NOMO-1 (cell line): ENCODE results near the gene ASTN2.
A peak's percentile ranks its signal among the peaks of the same experiment; 100 is the strongest.

Experiments
- DNase-seq, 2 experiments: peaks; one replicate each; lab custom pipeline; 2025; ENCODE audit not compliant: unreplicated experiment in 2 of 2; lab: John Stamatoyannopoulos, UW

ASTN2 gene

DNA sequence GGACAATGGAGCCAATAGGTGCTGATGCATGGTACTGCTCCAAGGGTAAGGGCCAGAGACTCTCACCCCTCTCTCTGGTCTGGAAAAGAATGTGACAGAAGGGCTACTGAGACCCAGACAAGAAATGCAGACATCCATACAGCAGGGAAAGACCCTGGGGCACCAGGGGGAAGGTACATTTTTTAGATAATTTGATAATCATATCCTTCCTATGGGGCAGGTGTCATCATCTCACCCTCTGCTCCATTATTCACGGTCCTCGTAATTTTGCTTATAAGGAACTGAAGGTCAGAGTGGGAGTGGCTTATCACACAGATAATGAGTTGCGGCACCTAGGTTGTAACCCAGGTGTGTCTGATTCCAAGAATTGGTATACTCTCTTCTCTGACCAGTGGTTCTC, 637.7 kb downstream of the ASTN2 start:
- DNase-seq, result no peak

DNA sequence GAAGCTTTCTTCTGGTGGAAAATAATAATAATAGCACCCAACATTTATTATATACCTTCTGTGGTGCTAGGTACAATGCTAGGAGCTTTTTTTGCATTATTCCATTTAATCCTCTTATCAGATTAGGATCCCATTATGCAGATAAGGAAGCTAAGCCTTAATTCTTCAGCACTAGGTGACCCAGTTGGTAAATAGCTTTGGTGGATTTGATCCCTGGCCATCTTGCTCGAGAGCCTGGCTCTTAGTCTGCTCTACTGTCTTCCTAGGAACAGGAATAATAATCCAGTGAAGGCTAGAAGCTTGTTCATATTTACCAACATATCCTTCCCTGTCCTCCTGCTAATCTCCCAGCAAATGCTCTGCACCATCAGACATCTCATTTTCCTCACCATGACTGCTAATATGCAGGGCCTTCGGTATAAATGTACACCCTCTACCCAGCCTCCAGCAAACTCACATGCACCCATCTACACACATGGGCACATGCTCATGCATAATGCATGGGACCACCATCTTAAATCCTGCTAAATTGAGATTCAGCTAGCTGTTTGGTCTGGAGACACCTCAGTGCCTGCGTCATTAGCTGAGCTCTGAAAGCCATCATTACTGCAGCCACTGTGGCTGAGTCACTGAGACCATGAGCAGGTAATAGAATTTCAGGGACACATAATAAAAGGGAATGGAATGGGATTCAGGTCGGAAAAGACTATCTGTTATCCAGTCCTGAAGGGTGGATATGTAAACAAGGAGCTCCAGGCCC, 640.3 kb downstream of the ASTN2 start:
- DNase-seq, result no peak

DNA sequence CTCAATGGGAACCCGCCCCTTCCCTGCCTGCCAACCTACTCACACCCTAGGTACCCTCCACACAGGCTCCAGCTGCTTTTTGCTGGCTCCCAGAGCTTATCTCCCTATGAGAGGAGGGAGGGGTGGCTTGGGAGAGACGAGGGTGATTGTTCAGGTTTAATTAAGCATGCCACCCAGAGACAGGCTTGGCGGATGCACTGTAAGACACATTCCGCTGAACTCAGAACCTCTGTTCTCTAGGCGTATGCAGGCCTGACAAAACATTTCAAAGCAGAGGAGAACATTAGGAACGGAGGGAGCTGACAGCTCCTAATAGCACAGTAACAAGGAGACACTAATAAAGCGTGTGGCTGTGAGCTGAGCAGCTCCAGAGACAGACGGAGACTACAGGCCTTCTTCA, 647.6 kb downstream of the ASTN2 start:
- DNase-seq, result no peak

DNA sequence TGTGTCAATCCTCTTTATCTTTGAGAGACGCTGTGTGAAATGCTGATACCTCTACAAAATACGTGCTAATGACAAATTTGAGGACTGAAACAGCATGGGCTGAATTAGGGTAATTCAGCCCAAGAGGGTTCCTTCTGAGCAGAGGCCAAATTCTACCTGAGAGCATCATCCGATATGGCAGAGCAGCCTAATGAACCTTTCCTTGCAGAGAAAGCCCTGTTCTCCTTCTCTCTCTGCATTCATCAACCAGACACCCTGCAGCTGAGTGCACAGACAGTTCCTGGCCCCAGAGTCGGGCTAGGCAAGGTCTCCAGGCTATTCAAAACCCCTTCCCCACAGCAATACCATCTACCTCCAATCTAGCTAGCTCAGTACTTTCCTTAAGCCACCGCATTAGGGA, 649.8 kb downstream of the ASTN2 start:
- DNase-seq, result no peak

DNA sequence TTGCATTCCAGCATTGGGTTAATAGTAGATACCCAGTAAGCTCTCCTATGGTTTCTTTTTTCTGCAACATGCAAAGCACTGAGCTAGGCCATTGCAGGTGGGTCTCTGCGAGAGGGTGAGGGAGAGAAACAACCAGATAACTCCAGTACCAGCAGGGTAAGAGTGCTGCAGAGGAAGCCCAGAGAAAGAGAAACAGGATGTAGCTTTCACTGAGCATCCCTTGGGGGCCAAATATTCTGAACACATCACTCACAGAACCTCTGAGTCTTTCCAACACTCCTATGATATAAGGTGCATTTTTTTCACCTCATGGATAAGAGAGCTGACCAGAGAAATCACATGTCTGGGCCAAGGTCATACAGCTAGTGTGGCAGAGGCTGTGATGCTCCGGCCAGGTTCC, 651.1 kb downstream of the ASTN2 start:
- DNase-seq, result no peak

DNA sequence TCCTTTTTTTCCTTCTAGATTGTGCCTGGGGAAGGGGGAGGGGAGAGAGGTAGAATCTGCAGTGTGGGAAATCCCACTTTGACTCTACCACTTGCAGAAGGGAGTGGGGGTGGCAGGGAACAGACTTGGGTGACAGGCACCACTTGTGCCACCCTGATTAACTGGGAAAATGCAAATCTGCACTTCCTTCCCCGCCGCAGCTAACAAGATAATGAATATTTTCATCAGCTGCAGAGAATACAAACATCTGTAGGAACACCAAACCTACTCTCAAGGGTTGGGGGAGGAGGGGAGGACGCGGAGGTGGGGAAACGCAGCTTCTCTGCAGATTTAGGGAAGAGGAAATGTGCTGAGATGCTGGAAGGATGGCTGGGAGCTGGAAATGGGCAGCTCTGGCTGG, 654.2 kb downstream of the ASTN2 start:
- DNase-seq, result no peak

DNA sequence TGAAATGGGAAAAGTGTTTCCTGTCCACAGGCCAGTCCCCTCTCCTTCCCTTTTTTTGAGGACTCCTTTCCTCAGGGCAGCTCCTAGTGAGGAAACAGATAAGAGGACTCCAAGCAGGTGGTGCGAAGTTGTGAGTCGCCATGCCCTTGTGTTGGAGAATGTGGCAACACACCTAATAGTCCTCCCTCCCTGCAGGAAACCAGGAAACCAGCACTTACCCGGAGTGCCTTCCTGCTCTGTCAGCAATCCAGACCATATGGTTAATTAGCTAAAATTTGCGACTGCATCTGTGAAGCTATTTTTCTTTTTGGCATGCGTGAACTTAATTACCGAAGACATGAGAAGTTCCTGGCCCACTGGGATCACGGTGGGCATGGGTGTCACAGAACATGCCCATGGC, 657.8 kb downstream of the ASTN2 start:
- no peak for DNase-seq

DNA sequence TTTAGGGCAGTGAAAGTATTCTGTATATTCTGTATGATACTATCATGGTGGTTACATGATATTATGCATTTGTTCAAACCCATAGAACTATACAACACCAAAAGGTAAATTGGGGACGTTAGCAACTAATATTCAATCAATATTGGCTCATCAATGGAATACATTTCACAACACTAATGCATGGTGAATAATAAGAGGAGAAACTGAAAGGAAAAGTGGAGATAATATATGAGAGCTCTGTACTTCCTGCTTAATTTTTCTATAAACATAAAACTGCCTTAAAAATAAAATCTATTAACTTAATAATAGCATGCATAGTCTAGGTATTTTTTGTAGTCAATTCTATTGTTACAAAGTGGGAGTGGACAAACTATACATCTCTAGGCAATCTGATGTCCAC, 661.5 kb downstream of the ASTN2 start:
- no peak for DNase-seq

DNA sequence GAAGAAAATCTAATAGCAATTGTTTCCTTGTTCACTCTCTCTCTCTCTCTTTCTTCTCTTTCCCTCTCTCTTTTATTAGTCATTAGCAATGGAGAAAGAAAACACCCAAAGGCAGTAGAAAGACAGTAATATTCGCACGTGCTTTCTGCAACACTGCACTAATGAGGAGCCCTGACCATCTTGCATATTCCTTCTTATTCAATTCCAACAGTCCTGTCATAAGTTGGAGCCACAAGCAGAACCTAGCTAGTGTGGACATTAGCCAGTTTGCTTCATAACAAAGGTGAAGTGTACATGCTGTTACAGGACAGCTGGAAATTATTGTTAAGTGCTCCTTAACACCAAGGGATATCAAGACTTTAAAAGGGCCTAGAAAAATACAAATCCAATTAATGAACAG, 664.3 kb downstream of the ASTN2 start:
- no peak for DNase-seq

DNA sequence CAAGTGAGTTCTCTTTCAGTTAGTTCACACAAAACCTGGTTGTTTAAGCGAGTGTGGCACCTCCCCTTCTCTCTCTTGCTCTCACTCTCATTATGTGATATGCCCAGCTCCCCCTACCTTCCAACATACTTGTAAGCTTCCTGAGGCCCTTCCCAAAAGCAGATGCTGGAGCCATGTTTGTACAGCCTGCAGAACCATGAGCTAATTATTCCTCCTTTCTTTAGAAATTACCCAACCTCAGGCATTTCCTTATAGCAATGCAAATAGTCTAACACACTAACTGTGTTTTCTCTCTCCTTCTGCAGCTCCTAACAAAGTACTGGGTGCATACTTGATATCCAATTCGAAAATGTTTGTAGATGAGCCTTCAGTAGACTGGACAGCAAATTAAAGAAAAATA, 665.1 kb downstream of the ASTN2 start:
- no peak for DNase-seq

DNA sequence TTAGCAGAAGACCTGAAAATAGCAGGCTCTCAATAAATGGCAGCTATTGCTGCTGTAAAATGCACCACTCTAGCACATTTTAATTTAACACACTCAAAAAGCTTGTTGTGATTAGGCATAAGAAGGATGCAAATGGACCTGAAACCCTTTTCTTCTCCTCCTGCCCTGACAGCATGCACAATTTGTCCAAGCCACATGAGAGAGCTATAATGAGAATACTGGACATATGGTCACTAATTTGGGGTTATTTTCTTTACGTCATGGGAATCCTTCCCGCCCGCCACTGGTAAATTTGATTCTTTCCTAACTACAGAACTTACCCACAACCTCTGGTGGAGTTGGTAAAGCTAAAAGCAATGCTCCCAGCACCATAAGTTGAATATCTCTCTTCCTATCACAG, 665.7 kb downstream of the ASTN2 start:
- no peak for DNase-seq

DNA sequence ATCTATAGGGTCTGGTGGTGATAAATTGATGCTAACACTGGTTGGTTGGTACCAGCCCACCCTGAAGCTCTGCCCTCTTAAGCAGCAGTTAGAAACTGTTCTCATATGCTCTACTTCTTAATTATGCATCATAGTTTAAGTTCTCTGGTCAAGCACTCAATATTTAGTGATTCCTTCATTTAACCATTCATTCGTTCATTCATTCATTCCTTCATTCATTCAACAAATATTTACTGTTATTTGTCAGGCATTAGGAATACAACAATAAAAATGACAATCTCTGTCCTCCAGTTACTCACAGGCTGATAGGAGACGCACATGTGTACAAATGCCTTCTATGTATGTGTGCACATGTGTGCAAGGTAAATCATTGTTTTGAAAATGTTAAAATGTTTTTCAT, 673.1 kb downstream of the ASTN2 start:
- no peak for DNase-seq

DNA sequence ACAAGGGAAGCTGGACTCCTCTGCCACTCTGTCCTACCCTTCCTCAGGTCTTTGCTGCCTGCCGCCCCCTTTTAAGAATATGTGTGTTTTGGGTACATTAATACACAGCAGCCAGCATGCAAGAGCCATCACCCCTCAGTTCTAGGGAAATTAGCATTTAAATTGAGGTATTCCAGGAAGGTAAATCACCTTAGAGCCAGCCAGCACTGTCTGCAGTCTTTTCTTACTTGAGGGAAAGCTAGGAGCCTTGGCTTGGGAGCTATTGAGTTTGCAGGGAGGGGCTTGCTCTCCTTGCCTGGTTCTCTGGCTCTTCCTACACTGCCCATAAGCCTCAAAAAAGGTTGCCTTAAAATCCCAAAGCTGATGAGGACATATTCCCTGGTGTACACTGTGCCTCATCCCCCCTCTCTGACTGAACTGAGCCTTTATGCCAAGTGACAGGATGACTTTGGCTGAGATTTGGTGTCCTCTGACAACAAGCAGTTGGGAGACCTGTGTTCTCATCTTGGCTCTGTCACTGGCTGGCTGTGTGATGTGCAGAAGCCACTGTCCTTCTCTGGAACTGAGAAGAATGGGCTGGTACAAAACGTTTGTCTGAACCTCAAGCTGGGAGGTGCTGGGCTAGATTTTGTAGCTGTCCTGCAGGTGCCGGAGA, 673.6 kb downstream of the ASTN2 start:
- DNase-seq, result no peak

DNA sequence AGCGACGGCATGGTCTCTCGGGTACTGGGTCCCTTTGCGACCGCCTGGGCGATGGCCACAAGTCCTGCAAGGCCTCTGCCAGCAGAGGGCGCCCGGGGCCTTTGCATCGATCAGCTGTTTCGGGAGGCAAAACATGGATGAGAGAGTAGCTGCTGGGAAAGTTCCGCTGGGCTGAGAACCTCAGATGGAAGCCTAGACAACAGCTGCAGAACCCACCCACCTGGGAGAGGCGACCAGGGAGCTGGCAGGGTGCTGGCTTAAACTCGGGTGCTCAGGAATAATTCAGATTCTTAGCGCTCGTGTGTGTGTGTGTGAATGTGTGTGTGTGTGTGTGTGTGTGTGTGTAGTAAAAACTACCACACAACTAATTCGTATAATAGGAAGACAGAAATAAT, 677.7 kb downstream of the ASTN2 start:
- DNase-seq, result peak; percentile 13 to 33

DNA sequence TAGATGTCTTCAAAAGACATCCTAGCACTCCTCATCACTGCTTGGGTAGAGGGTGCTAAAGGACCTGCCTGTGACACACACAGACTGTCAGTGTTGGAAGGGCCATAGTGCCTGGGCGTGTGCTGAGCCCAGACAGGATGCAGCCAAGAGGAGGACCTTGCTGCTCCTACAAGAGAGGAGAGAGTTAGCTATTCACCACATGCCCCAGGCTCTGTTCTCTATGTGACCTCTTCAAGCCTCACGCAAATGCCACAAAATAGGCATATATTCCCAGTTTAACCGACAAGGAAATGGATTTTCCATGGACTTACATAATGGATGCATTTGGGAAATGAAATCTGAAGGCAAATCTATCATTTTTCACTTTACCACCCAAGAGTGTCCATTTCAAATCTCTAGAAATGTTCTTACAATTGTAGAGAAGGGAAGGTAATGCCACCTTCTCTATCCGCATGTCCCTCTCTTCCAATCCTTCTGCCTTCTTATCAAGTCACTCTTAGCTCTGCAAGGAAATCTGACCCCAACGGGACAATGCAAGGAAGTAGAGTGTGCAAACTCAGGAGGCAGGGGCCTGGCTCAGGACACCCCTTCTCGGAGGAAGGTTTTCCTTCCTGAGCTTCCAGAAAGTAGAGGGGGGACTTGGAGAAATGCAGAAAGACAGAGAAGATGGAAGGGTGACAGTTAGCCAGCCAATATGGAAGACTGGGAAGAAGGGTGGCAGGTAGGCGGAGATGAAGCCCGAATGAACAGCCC, 678.3 kb downstream of the ASTN2 start:
- no peak for DNase-seq

DNA sequence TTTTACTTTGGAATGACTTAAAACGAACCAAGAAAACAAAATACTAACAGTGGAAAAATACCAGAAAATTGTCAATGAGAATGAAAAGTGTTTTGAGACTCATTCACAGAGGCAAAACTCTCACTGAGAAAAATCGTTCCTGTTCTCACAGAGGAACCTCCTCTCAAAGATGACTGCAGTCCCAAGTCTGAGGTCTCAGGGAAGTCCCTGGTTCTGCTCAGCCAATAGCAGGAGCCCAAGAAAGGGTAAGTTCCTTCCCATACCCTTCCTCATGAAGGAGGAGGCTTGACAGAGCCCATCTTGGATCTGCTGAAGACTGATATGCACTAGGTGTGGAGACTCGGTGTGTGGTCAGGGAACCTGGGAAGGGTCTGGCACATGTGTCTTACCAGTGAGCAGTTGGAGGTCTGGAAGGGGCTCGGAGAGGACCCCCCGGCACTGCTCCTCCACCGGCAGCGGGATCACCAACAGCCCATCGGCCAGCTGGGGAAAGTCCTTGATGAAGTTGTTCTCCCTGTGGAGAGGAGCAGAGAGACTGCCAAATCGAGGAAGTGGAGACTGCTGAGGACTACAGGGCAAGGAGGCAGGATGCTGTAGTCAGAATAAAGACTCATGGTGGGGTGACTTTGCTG, 681.7 kb downstream of the ASTN2 start:
- no peak for DNase-seq

DNA sequence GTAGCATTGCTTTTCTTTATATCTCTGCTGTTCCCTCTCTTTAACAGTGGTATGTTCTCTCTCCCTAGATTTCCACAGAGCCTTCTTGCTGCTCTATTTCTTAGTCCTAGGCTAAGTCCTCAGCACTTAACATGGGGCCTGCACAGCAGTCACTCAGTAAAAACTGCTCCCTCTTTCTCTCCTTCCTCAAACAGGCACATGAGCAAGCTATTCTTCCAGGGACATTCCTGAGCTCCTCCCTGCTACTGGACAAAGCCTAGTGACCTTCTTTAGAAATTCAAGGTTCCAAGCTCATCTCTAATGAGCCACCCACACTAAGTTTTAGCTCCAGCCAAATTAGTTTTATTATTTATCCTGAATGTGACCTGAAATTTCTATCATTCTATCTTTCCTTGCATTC, 688.3 kb downstream of the ASTN2 start:
- DNase-seq, result no peak

DNA sequence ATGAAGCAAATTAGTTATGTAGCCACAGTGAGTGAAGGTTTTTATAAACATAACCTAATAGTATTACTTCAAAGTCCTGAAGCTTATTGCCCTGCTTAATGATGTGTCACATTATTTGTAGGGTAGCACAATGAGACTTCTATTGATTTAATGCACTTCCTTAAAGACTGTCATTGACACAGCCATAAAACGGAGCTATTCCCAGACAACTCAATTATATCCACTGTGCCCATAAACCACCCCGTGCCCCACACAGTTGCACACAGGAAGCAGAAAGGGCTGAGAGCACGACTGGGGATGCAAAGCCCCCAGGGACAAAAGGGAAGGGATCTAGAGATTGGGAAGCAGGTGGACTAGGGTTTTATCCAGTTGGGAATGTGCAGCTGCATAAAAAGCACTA, 690.7 kb downstream of the ASTN2 start:
- DNase-seq, result no peak

DNA sequence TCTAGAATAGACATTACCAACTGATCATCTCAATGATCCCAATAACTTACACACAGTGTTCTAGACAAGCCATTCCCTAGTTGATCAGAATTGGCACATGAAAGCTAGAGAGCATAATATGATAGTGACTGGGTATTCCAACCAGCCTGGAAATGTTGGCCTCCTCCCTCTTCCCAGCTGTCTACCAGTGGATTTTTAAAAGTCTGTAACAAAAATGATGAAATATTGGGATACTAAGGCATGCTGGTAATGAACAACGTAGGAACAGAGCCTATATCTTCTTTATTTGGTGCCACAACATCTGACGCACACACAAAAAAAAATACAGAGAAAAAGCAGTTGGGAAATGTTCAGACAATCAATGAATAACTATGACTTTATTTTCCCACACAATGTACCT, 692.9 kb downstream of the ASTN2 start:
- no peak for DNase-seq

DNA sequence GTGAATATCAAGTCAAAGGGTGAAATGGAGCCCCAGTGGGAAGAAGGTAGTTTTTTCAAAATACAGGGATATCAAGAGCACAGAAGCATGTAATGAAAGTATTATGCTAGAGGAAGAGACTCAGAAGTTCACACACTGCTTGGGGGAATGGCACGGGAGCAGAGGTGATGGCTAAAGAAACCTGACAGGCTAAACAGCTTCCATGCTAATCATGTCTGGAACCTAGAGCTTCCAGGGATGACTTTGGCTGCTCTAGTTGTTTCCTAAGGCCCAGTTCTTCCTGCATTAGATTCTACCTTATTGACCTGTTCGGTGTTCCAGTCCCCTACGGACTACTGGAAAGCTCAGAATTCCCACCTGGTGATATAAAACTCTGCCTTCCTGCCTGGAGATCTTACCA, 693.4 kb downstream of the ASTN2 start:
- no peak for DNase-seq

DNA sequence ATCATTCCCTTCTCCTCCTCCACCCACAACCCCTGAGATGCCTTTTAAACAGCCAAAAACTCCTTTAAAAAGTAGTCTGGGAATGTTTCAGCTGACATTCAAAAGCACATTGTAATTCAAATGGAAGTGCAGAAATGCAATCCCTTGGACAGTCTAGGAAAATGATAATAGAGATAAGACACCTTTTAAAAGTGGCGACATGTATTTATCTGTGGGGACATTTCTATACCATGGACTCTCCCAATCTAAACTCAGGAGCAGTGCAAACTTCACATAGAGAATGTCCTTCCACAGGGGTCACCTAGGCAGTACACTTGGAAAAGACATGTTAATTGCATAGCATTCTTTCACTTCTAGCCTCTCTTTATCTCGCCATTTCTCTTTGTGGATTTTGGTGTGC, 694.7 kb downstream of the ASTN2 start:
- DNase-seq, result no peak

DNA sequence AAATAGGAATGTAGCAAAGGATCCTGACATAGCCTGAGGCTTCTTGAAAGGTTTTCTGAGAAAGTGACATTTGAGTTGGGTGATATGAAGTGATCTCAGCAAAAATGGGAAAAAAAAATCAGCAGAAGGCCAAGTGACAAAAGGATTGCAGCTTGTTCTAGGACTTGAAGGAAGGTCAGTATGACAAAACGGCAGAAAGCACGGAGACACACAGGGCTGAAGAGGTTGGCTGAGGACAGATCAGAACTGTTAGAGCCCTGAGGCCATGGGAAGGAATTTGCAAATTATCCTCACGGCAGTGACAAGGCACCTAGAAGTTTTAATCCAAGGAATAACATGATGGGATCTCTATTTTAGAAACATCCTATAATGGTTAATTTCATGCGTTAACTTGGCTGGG, 696.7 kb downstream of the ASTN2 start:
- DNase-seq, result no peak
